ENCODE measurements around the gene FYB2. TPM values are rescaled to one million over a fixed set of nuclear protein-coding genes. Genes with fewer than 3 reads are reported as not detected.

FYB2 gene
- total RNA-seq, 1 experiment from 2014 or later: 0.48 TPM

DNA sequence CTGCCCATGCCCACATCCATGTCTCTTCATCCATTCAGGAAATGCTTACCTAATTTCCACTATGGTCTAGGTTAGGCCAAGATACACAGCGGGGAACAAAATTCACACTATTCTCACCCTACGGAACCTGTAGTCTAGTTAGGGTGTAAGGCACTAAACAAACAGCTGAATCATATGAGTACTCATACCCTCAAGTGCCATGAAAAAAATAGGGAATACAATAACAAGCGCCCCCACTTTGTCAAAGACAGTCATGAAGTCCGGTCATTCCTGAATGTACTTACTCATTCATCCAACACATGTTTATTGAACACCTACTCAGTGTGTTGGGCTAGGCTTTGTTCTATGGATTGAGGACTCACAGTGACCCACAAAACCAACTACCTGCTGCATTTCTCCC lies 6.2 kb upstream of the FYB2 start:
- Histone ChIP-seq H3K23me2 (ENCODE audit: insufficient read length, low read depth, low read length, poor library complexity, severe bottlenecking) (no peaks in the 10 kb centered on the region), H3K79me2 (ENCODE audit: insufficient read depth, low read length) (no peaks in the 10 kb centered on the region), H3K27me3 (ENCODE audit: insufficient read depth, low read length) (no peaks in the 10 kb centered on the region), H3K23ac (ENCODE audit: insufficient read length, low read depth, low read length) (no peak overlapping the region), H3K14ac (ENCODE audit: insufficient read depth, low read length) (no peak overlapping the region), H2BK5ac (ENCODE audit: insufficient read length, low read length) (no peak overlapping the region), H2BK120ac (ENCODE audit: low read depth, low read length, poor library complexity, severe bottlenecking) (no peak overlapping the region), H3K27ac (ENCODE audit: insufficient read length, low read depth, low read length) (no peak overlapping the region), H3K18ac (ENCODE audit: insufficient read length, low read depth, low read length) (no peak overlapping the region), H4K5ac (ENCODE audit: insufficient read length, low read depth, low read length) (no peak overlapping the region), H3K4me2 (ENCODE audit: insufficient read depth, insufficient read length, low read length) (no peak overlapping the region), H2BK15ac (ENCODE audit: low read depth, low read length) (no peak overlapping the region), H2BK20ac (ENCODE audit: low read depth, low read length, poor library complexity, severe bottlenecking) (no peak overlapping the region), H2BK12ac (ENCODE audit: insufficient read length, low read depth, low read length) (no peak overlapping the region), H2AK5ac (ENCODE audit: insufficient read length, low read length) (no peak overlapping the region), H3K9ac (ENCODE audit: extremely low read depth, insufficient read length, low read length) (no peak overlapping the region), H3K4me1 (ENCODE audit: insufficient read depth, low read length) (no peaks in the 10 kb centered on the region), H4K20me1 (ENCODE audit: control insufficient read depth, insufficient read depth, insufficient read length) (no peaks in the 10 kb centered on the region), H2AFZ (ENCODE audit: low read length) (no peak overlapping the region), H3K9me3 (ENCODE audit: control insufficient read depth, low read depth, low read length) (no peaks in the 10 kb centered on the region), H3T11ph (ENCODE audit: low read length) (no peak overlapping the region), H4K8ac (replicated peaks; ENCODE audit: insufficient read length, low read depth, low read length) (no peak overlapping the region), H3K79me1 (ENCODE audit: insufficient read depth, low read depth, low read length, poor library complexity, severe bottlenecking) (no peaks in the 10 kb centered on the region), H3K4ac (ENCODE audit: low read depth, low read length) (no peak overlapping the region), H3K56ac (ENCODE audit: insufficient read length, low read depth, low read length) (no peak overlapping the region), H4K91ac (ENCODE audit: insufficient read length, low read depth, low read length) (no peak overlapping the region)
- TF ChIP-seq, protein P1, sequence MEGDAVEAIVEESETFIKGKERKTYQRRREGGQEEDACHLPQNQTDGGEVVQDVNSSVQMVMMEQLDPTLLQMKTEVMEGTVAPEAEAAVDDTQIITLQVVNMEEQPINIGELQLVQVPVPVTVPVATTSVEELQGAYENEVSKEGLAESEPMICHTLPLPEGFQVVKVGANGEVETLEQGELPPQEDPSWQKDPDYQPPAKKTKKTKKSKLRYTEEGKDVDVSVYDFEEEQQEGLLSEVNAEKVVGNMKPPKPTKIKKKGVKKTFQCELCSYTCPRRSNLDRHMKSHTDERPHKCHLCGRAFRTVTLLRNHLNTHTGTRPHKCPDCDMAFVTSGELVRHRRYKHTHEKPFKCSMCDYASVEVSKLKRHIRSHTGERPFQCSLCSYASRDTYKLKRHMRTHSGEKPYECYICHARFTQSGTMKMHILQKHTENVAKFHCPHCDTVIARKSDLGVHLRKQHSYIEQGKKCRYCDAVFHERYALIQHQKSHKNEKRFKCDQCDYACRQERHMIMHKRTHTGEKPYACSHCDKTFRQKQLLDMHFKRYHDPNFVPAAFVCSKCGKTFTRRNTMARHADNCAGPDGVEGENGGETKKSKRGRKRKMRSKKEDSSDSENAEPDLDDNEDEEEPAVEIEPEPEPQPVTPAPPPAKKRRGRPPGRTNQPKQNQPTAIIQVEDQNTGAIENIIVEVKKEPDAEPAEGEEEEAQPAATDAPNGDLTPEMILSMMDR (conservative IDR thresholded peaks at IDR 0.05): no peak
- no peak overlapping the region for H3K4me3 Mint-ChIP-seq
- H3K9me3 Mint-ChIP-seq: no peaks in the 10 kb centered on the region
- no peak overlapping the region for H3K27ac Mint-ChIP-seq
- H3K36me3 Mint-ChIP-seq (ENCODE audit: insufficient read depth in 1 of 3, low read depth in 3 of 3): no peaks in the 10 kb centered on the region
- peaks cover 10 to 15% of the 10 kb centered on the region in 2 experiments for H3K4me1 Mint-ChIP-seq
- no CpG with 5 or more reads among the region's 4 CpGs for WGBS (ENCODE audit: extremely low coverage, insufficient read length, low lambda C conversion rate)
- DNase-seq: no peak
- peaks cover 21% of the 10 kb centered on the region for H3K27me3 Mint-ChIP-seq (ENCODE audit: low read depth)

All from H9 (cell line).